ENCODE results near the gene RAB3IL1.
"Not testable (repeated sequence)": the region's sequence is repeated elsewhere in the genome, so short reads cannot be mapped to it uniquely, and the experiment has no call there.

RAB3IL1 gene

GRCh38 chr11:61885784-61886580 lies 31.4 kb downstream of the RAB3IL1 start:
- DNase-seq (ENCODE audit: low read depth), result no peak

GRCh38 chr11:61885166-61885778 lies 32.1 kb downstream of the RAB3IL1 start:
- no peak for DNase-seq (ENCODE audit: low read depth)

GRCh38 chr11:61883947-61884346 lies 33.4 kb downstream of the RAB3IL1 start:
- DNase-seq (ENCODE audit: low read depth), result no peak

- DNase-seq (ENCODE audit: low read depth), result no peak
Observed at GRCh38 chr11:61883327-61883726, 34.0 kb downstream of the RAB3IL1 start.

- no peak for DNase-seq (ENCODE audit: low read depth)
Observed at GRCh38 chr11:61882879-61883278, 34.5 kb downstream of the RAB3IL1 start.

GRCh38 chr11:61882267-61882666 lies 35.1 kb downstream of the RAB3IL1 start:
- not testable (repeated sequence) for DNase-seq (ENCODE audit: low read depth)

GRCh38 chr11:61881397-61881796 lies 36.0 kb downstream of the RAB3IL1 start:
- no peak for DNase-seq (ENCODE audit: low read depth)

GRCh38 chr11:61880454-61880853 lies 36.9 kb downstream of the RAB3IL1 start:
- no peak for DNase-seq (ENCODE audit: low read depth)

- no peak for DNase-seq (ENCODE audit: low read depth)
Observed at GRCh38 chr11:61880031-61880430, 37.3 kb downstream of the RAB3IL1 start.

GRCh38 chr11:61879152-61879551 lies 38.2 kb downstream of the RAB3IL1 start:
- DNase-seq (ENCODE audit: low read depth), result no peak

- DNase-seq (ENCODE audit: low read depth), result no peak
Observed at GRCh38 chr11:61875698-61876097, 41.7 kb downstream of the RAB3IL1 start.

- no peak for DNase-seq (ENCODE audit: low read depth)
Observed at GRCh38 chr11:61874853-61875252, 42.5 kb downstream of the RAB3IL1 start.

- no peak for DNase-seq (ENCODE audit: low read depth)
Observed at GRCh38 chr11:61874377-61874809, 43.0 kb downstream of the RAB3IL1 start.

- no peak for DNase-seq (ENCODE audit: low read depth)
Observed at GRCh38 chr11:61873588-61874376, 43.6 kb downstream of the RAB3IL1 start.

- no peak for DNase-seq (ENCODE audit: low read depth)
Observed at GRCh38 chr11:61872935-61873565, 44.3 kb downstream of the RAB3IL1 start.

- peak; percentile 7 for DNase-seq (ENCODE audit: low read depth)
Observed at GRCh38 chr11:61871158-61871597, 46.2 kb downstream of the RAB3IL1 start.

- no peak for DNase-seq (ENCODE audit: low read depth)
Observed at GRCh38 chr11:61870541-61871031, 46.8 kb downstream of the RAB3IL1 start.

GRCh38 chr11:61869708-61870451 lies 47.5 kb downstream of the RAB3IL1 start:
- DNase-seq (ENCODE audit: low read depth), result no peak

GRCh38 chr11:61869429-61869707 lies 48.0 kb downstream of the RAB3IL1 start:
- no peak for DNase-seq (ENCODE audit: low read depth)

- no peak for DNase-seq (ENCODE audit: low read depth)
Observed at GRCh38 chr11:61868571-61869428, 48.6 kb downstream of the RAB3IL1 start.

- no peak for DNase-seq (ENCODE audit: low read depth)
Observed at GRCh38 chr11:61866958-61867343, 50.4 kb downstream of the RAB3IL1 start.

All from activated gamma-delta T cell treated with anti-CD3 and anti-CD28 coated beads, Interleukin-2, amount 50 U/mL, for 16 hours (primary cell).